ENCODE measurements around the gene SWAP70.
"Not testable (repeated sequence)": the region's sequence is repeated elsewhere in the genome, so short reads cannot be mapped to it uniquely, and the experiment has no call there.

The SWAP70 gene

GRCh38 chr11:9726321-9727022, 62.6 kb downstream of the SWAP70 start:
- no peak for DNase-seq

DNA sequence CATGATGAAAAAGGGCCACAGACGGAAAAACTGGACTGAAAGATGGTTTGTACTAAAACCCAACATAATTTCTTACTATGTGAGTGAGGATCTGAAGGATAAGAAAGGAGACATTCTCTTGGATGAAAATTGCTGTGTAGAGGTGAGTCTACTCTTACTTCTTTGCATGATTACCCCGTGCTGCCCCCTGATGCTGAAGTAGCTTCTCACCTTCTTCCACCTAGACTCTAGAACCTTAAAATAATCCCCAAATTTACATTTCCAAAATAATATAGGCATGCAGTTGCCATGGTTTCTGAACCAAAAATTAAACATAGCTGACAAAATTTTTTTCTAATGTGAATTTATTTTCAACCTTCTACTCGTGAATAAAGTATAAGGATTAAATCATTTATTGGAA, 64.2 kb downstream of the SWAP70 start:
- DNase-seq, result no peak

GRCh38 chr11:9731256-9731655, 67.4 kb downstream of the SWAP70 start:
- no peak for DNase-seq

GRCh38 chr11:9732453-9732852, 68.6 kb downstream of the SWAP70 start:
- no peak for DNase-seq

DNA sequence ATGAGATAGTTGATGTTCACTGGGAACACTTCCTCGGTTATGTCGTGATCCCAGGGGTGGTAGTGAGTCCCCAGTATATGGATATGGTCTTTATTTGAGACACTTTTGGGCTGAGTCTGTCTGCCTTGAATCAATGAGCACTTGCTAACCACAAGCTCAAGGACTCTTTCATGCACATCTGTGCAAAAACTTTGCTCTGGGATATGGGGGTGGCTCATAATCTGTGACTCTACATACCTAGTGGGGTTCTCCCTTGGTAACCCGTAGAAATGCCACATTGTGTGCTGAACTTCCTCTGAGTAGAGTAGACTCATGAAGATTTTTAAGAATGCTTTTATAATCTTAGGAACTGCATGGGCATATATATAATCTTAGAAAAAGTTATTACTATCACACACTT, 69.3 kb downstream of the SWAP70 start:
- DNase-seq, result no peak

- DNase-seq, result no peak
These were observed 71.4 kb downstream of the SWAP70 start for GRCh38 chr11:9735236-9735635.

- DNase-seq, result no peak
These were observed 72.0 kb downstream of the SWAP70 start for GRCh38 chr11:9735919-9736318.

DNA sequence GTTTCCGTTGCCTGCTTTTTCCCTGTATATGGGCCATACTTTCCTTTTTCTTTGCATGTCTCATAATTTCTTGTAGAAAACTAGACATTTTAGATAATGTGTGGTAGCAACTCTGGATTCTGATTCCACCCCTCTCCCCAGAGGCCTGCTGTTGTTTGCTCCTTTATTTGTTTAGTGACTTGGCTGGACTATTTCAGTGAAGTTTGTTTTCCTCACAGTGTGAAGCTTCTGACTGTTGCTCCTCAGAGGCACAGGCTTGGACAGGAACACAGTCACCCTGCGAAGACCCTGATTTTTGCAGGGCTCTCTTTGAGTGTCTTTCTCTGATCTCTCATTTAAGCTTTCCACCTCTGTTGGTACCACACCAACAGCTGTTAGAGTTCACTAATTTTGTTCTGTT, 72.5 kb downstream of the SWAP70 start:
- no peak for DNase-seq

GRCh38 chr11:9738116-9738515, 74.2 kb downstream of the SWAP70 start:
- no peak for DNase-seq

DNA sequence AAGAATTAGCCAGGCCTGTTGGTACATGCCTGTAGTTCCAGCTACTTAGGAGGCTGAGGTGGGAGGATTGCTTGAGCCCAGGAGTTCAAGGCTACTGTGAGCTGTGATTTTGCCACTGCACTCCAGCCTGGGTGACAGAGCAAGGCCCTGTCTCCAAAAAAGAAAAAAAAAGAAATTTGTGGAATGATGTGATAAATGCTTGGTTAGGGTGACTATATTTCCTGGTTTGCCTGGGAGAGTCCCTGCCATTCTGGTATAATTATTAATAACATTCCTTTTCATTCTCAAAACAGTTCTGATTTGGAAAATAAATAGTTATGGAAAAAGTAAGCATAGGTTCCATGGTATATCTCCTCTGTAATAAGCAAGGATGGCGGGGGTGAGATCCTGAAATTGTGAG, 74.8 kb downstream of the SWAP70 start:
- DNase-seq, result no peak

DNA sequence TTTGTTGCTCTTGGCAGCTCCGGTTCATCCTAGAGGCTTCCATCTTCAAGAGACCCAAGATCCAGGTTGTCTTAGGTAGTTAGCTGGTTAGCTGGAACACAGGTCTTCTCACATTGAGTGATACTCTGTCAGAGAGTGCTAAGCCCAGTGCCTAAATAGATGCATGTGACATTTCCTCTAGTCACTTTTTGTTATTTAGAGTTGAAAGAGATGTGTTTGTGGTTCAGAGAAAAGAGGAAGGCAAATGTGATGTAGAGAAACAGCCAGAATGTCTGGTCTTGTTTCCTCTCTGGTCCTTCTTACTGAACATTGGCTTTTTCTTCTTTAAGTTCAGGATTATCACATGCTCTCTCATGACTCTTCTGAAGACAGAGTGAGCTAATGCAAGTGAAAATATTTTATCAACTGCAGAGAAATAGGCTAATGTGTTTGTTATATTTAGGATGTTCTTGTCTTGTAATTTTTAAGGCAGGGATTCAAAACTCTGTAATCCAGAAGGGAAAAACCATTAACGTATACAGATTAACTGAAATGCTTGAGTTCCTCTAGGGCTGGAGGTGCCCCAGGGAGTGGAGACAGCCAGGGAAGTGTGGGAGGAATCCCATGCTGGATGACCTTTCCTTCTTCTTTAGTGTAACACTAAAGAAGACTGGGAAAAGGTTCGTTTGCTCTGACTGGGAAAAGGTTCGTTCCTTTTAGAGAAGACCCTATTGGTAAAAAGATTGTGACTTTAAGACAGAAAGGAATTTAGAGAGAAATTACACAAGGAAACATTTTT, 75.4 kb downstream of the SWAP70 start:
- no peak for DNase-seq

GRCh38 chr11:9740202-9740883, 76.5 kb downstream of the SWAP70 start:
- DNase-seq, result no peak

GRCh38 chr11:9741260-9741659, 77.4 kb downstream of the SWAP70 start:
- DNase-seq, result no peak

GRCh38 chr11:9743512-9743911, 79.6 kb downstream of the SWAP70 start:
- not testable (repeated sequence) for DNase-seq

GRCh38 chr11:9745411-9746211, 81.7 kb downstream of the SWAP70 start:
- DNase-seq, result no peak

DNA sequence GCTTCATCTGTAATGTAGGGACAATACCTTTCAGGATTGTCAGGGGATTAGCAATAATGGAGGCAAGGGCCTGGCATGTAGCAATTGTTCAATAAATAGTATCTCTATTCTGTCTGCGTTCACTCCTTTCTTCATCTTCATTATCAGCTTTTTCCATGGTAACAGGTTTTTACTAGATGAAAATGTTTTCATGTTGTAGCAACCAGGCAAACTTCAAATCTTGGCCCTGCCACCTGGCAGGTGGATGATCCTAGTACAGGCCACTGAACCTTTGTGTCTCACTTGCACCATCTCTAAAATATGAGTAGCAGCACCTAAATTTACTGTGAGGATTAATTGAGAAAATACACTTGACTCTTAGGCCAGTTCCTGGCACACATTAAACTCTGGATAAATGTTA, 83.4 kb downstream of the SWAP70 start:
- DNase-seq, result no peak

GRCh38 chr11:9747828-9748227, 84.0 kb downstream of the SWAP70 start:
- no peak for DNase-seq

GRCh38 chr11:9748361-9748970, 84.6 kb downstream of the SWAP70 start:
- no peak for DNase-seq

DNA sequence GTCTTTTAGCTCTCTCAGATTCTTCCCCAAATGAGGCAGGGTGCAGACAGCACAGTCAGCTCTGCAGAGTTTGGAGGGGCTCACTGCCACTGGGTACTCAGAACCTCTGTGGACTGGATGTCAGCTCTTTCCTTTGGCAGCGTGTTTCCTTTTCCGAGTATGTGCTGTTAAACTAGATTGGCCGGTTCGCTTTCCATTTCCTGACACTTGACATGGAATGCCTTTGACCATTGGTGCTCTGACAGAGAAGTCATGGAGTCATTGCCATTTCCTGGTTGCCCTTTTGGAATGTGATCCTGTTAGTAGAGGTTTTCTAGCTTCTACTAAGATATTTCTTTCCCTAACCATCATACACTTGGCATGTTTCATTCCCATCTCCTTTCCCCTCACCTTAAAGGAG, 86.7 kb downstream of the SWAP70 start:
- DNase-seq, result no peak

DNA sequence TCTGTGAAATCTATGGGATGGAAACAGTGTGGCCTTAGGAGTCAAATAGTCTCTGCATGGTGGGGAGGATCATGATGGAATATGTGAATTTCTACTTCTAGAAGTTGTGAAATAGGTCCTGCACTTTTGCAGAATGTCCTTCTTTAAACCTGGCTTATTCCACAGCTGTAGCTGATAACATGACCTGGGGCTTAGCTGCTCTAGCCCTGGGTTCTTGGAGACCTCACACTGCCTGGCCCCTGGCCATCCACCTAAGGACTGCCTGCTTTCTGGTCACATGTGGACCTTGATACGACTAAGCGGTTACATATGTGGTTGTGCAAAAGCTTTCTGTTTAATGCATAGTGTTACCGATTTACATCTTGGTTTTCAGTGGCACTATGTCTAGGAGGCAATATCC, 88.2 kb downstream of the SWAP70 start:
- DNase-seq, result no peak

DNA sequence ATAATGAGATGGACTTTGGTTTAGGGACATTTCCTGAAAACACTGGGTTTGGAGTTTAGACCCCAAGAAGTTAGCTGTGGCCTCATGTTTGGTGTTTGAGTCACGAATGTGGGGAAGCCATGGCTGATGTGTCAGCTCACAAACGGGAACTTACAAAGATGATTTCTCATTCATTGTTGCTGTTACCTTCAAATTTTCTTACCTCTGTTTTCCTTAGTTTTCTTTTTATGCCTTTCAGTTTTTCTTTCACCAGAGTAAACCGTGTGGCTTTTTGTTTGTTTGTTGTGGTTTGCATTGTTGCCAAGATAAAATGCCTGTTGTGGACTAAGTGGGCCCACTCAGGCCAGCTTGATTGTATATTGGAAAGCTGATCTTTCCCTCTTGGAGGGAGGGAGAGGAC, 89.1 kb downstream of the SWAP70 start:
- DNase-seq, result no peak

DNA sequence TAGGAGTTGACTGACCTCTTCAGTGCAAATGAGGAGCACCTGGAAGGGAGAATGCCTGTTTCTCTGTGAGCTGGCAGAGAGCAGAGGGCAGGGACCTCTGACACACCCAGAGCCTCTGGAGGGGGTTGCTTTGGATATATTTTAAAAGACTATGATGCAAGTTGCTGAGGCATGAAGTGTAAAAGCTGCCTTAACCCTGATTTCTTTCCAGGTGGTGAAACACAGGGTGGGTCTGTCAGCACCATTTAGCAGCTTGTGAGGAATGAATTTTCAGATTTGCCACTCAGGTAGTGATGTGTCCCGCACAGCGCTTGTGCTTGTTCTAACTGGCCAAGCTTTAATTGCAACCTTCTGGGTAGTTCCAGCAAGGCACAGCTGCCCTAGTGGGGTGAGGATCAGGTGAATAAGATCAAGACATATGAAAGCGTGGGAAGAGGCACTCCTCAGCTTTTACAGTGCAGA, 90.2 kb downstream of the SWAP70 start:
- DNase-seq, result no peak
